ENCODE measurements around the gene NUBP2. TPM values are rescaled to one million over a fixed set of nuclear protein-coding genes. Genes with fewer than 3 reads are reported as not detected.

Gene NUBP2
- total and polyA plus RNA-seq, 4 donors, result 28.9 to 80.9 (median 54.1) TPM

- Histone ChIP-seq H3K4me1 (ENCODE audit: control insufficient read depth in 4 of 4, insufficient read depth in 4 of 4, low read length in 3 of 4) (peaks cover 10 to 45% (median 29%) of the 10 kb centered on the region in 4 donors), H3K9ac (ENCODE audit: low read depth in 1 of 2, low read length in 2 of 2) (peak overlapping the region in 1 of 2 donors; percentile 36), H3K4me3 (ENCODE audit: low read depth in 1 of 3, low read length in 3 of 3) (peak overlapping the region; percentile 38 to 93 (median 50)), H3K36me3 (ENCODE audit: control insufficient read depth in 4 of 4, insufficient read depth in 3 of 4, low read depth in 1 of 4, low read length in 3 of 4) (peaks cover 3 to 26% (median 6%) of the 10 kb centered on the region in 4 donors), H3K9me3 (ENCODE audit: control insufficient read depth in 4 of 4, low read length in 3 of 4) (no peaks in the 10 kb centered on the region), H3K27me3 (ENCODE audit: control insufficient read depth in 4 of 4, insufficient read depth in 4 of 4, low read length in 3 of 4) (no peaks in the 10 kb centered on the region), H3K27ac (ENCODE audit: low read depth in 1 of 2, low read length in 2 of 2) (peak overlapping the region; percentile 48 to 64)
- WGBS, result 9% methylated on average over 81 of the region's 81 CpGs
- no peak for DNase-seq (ENCODE audit: low spot score)
- no peak for TF ChIP-seq FOXA1 (IDR thresholded peaks at IDR 0.05)
Observed at GRCh38 chr16:1770328-1771187, 12.2 kb upstream of the NUBP2 start.

- WGBS, result under 1% methylated on average over 79 of the region's 79 CpGs
- H3K9ac ChIP-seq (ENCODE audit: low read depth in 1 of 2, low read length in 2 of 2), result peak within 1 kb of the TSS; percentile 21 to 62
- H3K9me3 ChIP-seq (ENCODE audit: control insufficient read depth in 4 of 4, low read length in 3 of 4), result no peaks in the 10 kb centered on the region
- TF ChIP-seq TAF1 (conservative IDR thresholded peaks at IDR 0.05) (no peak), YY1 (IDR thresholded peaks at IDR 0.05) (peak; percentile 23)
- peak; percentile 87 for DNase-seq (ENCODE audit: low spot score)
- peak within 1 kb of the TSS; percentile 83 to 94 for H3K27ac ChIP-seq (ENCODE audit: low read depth in 1 of 2, low read length in 2 of 2)
- peaks cover 0 to 20% (median 5%) of the 10 kb centered on the region in 4 donors for H3K36me3 ChIP-seq (ENCODE audit: control insufficient read depth in 4 of 4, insufficient read depth in 3 of 4, low read depth in 1 of 4, low read length in 3 of 4)
- no peaks in the 10 kb centered on the region for H3K27me3 ChIP-seq (ENCODE audit: control insufficient read depth in 4 of 4, insufficient read depth in 4 of 4, low read length in 3 of 4)
- H3K4me3 ChIP-seq (ENCODE audit: low read depth in 1 of 3, low read length in 3 of 3), result peak within 1 kb of the TSS; percentile 73 to 93 (median 78)
- peaks cover 10 to 50% (median 29%) of the 10 kb centered on the region in 4 donors for H3K4me1 ChIP-seq (ENCODE audit: control insufficient read depth in 4 of 4, insufficient read depth in 4 of 4, low read length in 3 of 4)
Observed at GRCh38 chr16:1771188-1771863, 11.4 kb upstream of the NUBP2 start, which contains the start of gene NME3. Gene NME3 (minus strand): TSS chr16:1771543. CDS start chr16:1771534, 9 bp downstream.

DNA sequence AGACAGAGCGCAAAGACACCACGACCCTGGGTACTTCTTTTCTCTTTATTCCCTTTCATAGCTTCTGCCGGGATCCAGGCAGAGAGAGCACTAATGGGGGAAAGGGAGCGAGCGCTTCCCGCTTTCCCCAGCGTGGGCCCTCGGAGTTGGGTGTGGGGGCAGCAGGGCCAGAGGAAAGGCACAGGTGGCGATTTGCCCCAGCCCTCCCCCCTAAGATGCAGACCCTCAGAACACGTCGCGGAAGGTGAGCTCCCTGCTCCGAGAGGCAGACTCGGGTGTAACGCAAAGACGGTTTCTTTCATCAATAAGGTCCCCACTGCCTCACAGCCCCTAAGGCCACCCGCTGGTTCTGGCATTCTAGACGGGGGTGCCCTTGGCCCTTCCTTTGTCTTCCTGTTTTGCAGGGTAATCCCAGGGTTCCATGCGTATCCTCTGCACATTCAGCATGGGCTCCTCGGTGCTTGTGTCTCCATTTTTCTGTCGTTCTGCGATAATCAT is 10.8 kb upstream of the NUBP2 start:
- TF ChIP-seq HNF4G (IDR thresholded peaks at IDR 0.05), result no peak
- TF ChIP-seq RAD21 (IDR thresholded peaks at IDR 0.05), result no peak
- no peak for TF ChIP-seq RXRA (IDR thresholded peaks at IDR 0.05)
- no peak for TF ChIP-seq MAX (IDR thresholded peaks at IDR 0.05)
- TF ChIP-seq HNF4A (conservative IDR thresholded peaks at IDR 0.05), result no peak
- no peak for TF ChIP-seq JUND (IDR thresholded peaks at IDR 0.05)
- no peak for TF ChIP-seq NR2F2 (IDR thresholded peaks at IDR 0.05)
- TF ChIP-seq TAF1 (conservative IDR thresholded peaks at IDR 0.05), result no peak
- TF ChIP-seq, protein P1, sequence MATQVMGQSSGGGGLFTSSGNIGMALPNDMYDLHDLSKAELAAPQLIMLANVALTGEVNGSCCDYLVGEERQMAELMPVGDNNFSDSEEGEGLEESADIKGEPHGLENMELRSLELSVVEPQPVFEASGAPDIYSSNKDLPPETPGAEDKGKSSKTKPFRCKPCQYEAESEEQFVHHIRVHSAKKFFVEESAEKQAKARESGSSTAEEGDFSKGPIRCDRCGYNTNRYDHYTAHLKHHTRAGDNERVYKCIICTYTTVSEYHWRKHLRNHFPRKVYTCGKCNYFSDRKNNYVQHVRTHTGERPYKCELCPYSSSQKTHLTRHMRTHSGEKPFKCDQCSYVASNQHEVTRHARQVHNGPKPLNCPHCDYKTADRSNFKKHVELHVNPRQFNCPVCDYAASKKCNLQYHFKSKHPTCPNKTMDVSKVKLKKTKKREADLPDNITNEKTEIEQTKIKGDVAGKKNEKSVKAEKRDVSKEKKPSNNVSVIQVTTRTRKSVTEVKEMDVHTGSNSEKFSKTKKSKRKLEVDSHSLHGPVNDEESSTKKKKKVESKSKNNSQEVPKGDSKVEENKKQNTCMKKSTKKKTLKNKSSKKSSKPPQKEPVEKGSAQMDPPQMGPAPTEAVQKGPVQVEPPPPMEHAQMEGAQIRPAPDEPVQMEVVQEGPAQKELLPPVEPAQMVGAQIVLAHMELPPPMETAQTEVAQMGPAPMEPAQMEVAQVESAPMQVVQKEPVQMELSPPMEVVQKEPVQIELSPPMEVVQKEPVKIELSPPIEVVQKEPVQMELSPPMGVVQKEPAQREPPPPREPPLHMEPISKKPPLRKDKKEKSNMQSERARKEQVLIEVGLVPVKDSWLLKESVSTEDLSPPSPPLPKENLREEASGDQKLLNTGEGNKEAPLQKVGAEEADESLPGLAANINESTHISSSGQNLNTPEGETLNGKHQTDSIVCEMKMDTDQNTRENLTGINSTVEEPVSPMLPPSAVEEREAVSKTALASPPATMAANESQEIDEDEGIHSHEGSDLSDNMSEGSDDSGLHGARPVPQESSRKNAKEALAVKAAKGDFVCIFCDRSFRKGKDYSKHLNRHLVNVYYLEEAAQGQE (IDR thresholded peaks at IDR 0.05), result no peak
- Histone ChIP-seq H3K4me3 (ENCODE audit: low read depth in 1 of 3, low read length in 3 of 3) (peak overlapping the region; percentile 73 to 93 (median 78)), H3K36me3 (ENCODE audit: control insufficient read depth in 4 of 4, insufficient read depth in 3 of 4, low read depth in 1 of 4, low read length in 3 of 4) (peaks cover 0 to 20% (median 4%) of the 10 kb centered on the region in 4 donors), H3K9me3 (ENCODE audit: control insufficient read depth in 4 of 4, low read length in 3 of 4) (no peaks in the 10 kb centered on the region), H3K27ac (ENCODE audit: low read depth in 1 of 2, low read length in 2 of 2) (peak overlapping the region; percentile 83 to 94), H3K9ac (ENCODE audit: low read depth in 1 of 2, low read length in 2 of 2) (peak overlapping the region; percentile 21 to 62), H3K27me3 (ENCODE audit: control insufficient read depth in 4 of 4, insufficient read depth in 4 of 4, low read length in 3 of 4) (no peaks in the 10 kb centered on the region), H3K4me1 (ENCODE audit: control insufficient read depth in 4 of 4, insufficient read depth in 4 of 4, low read length in 3 of 4) (peaks cover 10 to 50% (median 29%) of the 10 kb centered on the region in 4 donors)
- DNase-seq (ENCODE audit: low spot score), result no peak
- WGBS, result 12% methylated on average over 22 of the region's 22 CpGs

All from liver (tissue), 9 donors.